Upper lobe of left lung (tissue), 4 donors: Measurements from ENCODE around the gene MXI1.

Experiments used
- EP300 ChIP-seq, 4 donors: sonication (generic); formaldehyde crosslinking; IDR thresholded peaks; one replicate each; pipeline ENCODE4 v1.5.1; 2017; ENCODE audit warnings: antibody characterized with exemption in 4 of 4, control low read depth in 2 of 4
- POLR2A ChIP-seq, 4 donors: fragments of 450-650 bp; IDR thresholded peaks; one replicate each; pipeline ENCODE4 v1.5.1; 2016 to 2017; ENCODE audit warnings: antibody characterized with exemption in 4 of 4, mild to moderate bottlenecking in 2 of 4

- no peak for TF ChIP-seq POLR2A (IDR thresholded peaks at IDR 0.05)
- no peak for TF ChIP-seq EP300 (IDR thresholded peaks at IDR 0.05)
Observed at GRCh38 chr10:110208614-110209453, 1.4 kb downstream of the MXI1 start.
